Measurements from ENCODE around the gene TARS2.

Gene TARS2

DNA sequence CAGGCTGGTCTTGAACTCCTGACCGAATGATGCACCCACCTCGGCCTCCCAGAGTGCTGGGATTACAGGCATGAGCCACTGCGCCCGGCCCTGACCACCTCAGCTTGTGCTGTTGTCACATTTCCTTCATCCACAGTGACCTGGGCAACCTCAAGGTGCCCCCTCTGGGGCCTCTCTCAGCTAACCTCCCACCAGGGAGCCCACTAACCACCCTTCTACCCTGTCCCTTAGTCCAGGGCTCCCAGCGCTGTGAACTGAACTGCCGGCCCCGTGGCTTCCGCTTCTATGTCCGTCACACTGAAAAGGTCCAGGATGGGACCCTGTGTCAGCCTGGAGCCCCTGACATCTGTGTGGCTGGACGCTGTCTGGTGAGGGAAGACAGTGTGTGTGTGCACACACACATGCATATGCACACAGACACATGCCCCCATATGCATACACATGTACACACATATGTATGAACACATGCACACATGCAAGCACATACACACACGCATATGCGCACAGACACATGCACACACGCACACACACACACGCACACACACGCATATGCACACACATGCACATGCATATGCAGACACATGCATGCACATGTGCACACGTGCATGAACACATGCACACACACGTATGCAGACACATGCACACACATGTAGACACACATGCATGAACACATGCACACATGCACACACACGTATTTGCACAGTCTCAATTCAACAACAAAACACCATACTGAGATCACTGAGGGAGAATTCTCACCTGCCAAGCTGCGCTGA is 68.2 kb downstream of the TARS2 start:
- Mint-ChIP-seq H3K4me3 (no peak overlapping the region), H3K36me3 (ENCODE audit: low read depth) (no peaks in the 10 kb centered on the region), H3K9me3 (no peaks in the 10 kb centered on the region), H3K27me3 (peaks cover 17% of the 10 kb centered on the region), H3K27ac (no peak overlapping the region), H3K4me1 (ENCODE audit: low read depth) (peaks cover 26% of the 10 kb centered on the region)

DNA sequence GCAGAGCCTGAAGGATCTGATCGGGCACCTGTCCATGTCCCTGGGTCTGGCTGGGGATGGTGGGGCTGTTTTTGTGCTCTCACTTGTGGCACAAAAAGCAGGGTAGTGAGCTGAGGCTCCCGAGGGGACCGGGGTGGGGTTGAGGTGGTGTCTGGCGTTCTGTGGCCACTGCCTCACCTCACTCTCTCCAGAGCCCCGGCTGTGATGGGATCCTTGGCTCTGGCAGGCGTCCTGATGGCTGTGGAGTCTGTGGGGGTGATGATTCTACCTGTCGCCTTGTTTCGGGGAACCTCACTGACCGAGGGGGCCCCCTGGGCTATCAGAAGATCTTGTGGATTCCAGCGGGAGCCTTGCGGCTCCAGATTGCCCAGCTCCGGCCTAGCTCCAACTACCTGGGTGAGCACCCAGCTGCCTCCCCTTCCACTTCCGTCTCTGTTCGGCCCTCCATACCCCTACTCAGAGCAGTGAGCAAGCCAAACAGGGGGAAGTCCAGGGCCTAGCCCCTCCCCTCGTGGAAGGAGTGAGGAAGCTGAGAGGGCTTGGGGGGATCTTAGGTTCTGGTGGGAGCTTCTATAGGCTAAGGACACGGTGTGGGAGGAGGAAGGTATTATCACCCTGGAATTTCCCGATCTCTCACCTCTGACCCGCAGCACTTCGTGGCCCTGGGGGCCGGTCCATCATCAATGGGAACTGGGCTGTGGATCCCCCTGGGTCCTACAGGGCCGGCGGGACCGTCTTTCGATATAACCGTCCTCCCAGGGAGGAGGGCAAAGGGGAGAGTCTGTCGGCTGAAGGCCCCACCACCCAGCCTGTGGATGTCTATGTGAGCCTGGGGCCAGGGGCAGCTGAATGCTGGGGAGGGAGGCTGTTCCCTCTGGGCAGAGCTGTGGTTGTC is 69.0 kb downstream of the TARS2 start:
- H3K27ac Mint-ChIP-seq, result no peak overlapping the region

DNA sequence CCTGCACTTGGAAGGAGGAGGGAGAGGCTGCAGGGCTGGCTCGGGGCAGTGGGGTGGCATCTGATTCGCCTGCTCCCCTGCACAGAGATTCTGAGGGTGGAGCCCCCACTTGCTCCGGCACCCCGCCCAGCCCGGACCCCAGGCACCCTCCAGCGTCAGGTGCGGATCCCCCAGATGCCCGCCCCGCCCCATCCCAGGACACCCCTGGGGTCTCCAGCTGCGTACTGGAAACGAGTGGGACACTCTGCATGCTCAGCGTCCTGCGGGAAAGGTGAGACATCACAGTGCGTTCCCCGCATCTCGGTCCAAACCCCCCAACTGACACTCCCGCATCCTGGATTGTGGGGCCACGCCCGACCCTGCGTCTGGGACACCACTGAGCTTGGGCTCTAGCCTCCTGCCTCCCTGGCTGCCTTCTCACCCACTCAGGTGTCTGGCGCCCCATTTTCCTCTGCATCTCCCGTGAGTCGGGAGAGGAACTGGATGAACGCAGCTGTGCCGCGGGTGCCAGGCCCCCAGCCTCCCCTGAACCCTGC is 69.9 kb downstream of the TARS2 start:
- peaks cover 3% of the 10 kb centered on the region for H3K27me3 Mint-ChIP-seq
- peaks cover 27% of the 10 kb centered on the region for H3K4me1 Mint-ChIP-seq (ENCODE audit: low read depth)
- no peaks in the 10 kb centered on the region for H3K9me3 Mint-ChIP-seq
- no peak overlapping the region for H3K27ac Mint-ChIP-seq
- H3K4me3 Mint-ChIP-seq, result no peak overlapping the region
- H3K36me3 Mint-ChIP-seq (ENCODE audit: low read depth), result no peaks in the 10 kb centered on the region

More for the DNA sequence above, 69.0 kb downstream of the TARS2 start:
- Mint-ChIP-seq H3K36me3 (ENCODE audit: low read depth) (no peaks in the 10 kb centered on the region), H3K27me3 (peaks cover 9% of the 10 kb centered on the region), H3K9me3 (no peaks in the 10 kb centered on the region), H3K4me1 (ENCODE audit: low read depth) (peaks cover 29% of the 10 kb centered on the region), H3K4me3 (no peak overlapping the region)
